Measurements from ENCODE around the gene DNAAF3.

Gene DNAAF3

GRCh38 chr19:55166530-55167268 is at the start of gene DNAAF3:
Gene DNAAF3, minus strand, starts transcription at chr19:55166613. Its CDS starts 200 bp downstream, at chr19:55166413.
- no peak for TF ChIP-seq POLR2A (IDR thresholded peaks at IDR 0.05; ENCODE audit: low read length)
- no peak for TF ChIP-seq GATA1 (IDR thresholded peaks at IDR 0.05; ENCODE audit: low read depth, low read length)
- DNase-seq = peak; percentile 97 to 98

- no peak for DNase-seq
- no peak for TF ChIP-seq POLR2A (IDR thresholded peaks at IDR 0.05; ENCODE audit: low read length)
- no peak for TF ChIP-seq GATA1 (IDR thresholded peaks at IDR 0.05; ENCODE audit: low read depth, low read length)
These were observed 47.1 kb upstream of the DNAAF3 start for GRCh38 chr19:55213547-55213946.

DNA sequence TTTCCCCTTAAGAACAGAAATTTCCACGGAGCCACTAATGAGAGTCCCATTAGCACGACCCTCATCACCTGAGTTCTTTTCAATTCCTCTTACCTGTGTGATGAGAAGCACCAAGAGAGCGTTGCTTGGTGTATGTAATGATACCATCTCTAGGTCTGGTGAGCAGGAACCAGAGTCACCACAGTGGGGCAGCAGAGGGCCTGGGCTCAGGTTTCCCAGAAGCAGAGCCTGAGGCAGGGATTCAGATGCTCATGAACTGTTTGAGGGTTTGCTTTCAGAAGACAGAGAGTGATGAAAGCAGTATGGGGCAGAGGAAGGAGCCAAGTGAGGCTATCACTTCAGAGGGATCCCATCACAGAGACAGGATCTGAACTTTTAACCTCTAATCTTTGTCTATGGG is 46.0 kb upstream of the DNAAF3 start:
- TF ChIP-seq GATA1 (IDR thresholded peaks at IDR 0.05; ENCODE audit: low read depth, low read length) = no peak
- no peak for TF ChIP-seq POLR2A (IDR thresholded peaks at IDR 0.05; ENCODE audit: low read length)
- DNase-seq = peak; percentile 59 to 69

- DNase-seq = no peak
- no peak for TF ChIP-seq GATA1 (IDR thresholded peaks at IDR 0.05; ENCODE audit: low read depth, low read length)
- TF ChIP-seq POLR2A (IDR thresholded peaks at IDR 0.05; ENCODE audit: low read length) = no peak
These were observed 43.5 kb upstream of the DNAAF3 start for GRCh38 chr19:55209693-55210472.

DNA sequence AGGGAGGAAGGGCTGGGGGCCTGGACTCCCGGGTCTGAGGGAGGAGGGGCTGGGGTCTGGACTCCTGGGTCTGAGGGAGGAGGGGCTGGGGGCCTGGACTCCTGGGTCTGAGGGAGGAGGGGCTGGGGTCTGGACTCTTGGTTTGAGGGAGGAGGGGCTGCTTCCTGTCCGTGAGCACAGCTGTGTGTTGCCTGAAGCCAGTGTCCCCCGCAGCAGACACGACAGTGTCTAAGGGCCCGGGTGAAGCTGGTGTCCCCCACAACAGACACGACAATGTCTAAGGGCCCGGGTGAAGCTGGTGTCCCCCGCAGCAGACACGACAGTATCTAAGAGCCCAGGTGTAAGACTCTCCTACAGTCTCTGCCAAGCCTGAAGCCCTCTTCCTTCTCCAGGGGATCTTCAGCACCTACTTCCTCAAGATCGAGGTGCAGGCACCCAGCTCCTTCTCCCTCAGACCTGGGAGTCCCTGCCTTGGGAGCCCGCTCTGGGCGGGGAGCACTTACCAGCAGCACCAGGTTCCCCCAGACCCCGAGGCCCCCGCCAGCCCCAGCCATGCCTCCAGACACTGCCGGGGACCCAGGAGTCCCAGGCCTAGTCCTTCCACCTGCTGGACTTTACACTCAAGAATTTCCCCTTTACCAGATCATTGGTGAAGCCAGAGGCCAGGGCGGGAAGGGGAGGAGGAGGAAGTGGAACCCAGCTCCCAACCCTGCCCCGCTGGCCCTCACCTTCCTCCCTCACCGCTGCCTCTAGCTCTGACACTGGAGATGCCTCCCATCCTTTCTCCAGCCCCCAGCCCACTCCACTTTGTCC is 42.7 kb upstream of the DNAAF3 start, which contains the start of gene PTPRH:
Gene PTPRH, minus strand, starts transcription at position 622 of the 813 bp plus-strand sequence. Its CDS starts 68 bp downstream, at position 554.
- DNase-seq = no peak
- TF ChIP-seq POLR2A (IDR thresholded peaks at IDR 0.05; ENCODE audit: low read length) (no peak), GATA1 (IDR thresholded peaks at IDR 0.05; ENCODE audit: low read depth, low read length) (no peak)

DNA sequence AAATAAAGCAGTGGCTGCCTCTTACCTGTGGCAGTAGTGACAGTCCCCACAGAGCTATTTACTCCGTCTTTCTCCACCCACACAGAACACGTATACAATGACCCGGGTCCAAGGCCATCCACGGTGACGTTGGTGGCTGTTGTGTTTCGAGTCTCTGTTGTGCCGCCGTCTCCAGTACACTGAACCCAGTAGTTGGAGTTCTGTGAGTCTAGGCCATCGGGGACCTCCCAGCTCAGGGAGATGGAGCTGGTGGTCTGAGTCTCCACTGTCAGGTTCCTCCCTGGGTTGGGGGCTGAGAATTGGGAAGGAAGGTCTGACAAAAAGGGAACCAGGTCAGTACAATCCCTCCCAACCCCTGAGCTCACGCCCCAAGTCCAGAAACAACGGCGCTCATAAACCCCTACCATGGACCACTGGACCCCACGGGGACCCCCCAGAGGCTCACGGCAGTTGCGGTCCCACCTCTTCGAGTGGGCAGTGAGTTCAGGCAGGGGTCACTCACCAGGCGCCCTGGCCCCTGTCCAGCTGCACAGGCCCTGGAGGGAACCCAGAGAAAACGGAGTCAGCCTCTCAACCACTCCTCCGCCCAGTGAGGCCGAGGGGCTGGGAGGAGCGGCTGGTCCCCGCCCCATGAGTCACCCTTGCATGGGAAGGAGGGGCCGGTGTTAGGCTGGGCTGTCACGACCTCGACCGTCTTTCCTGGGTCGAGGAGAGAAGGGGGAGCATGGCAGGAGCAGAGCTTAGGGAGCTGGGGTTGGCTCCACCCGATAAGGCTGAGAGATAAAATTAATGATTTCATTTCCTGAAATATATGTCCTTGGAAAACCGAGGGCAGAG is 40.5 kb upstream of the DNAAF3 start:
- TF ChIP-seq GATA1 (IDR thresholded peaks at IDR 0.05; ENCODE audit: low read depth, low read length) (no peak), POLR2A (IDR thresholded peaks at IDR 0.05; ENCODE audit: low read length) (peak; percentile 27)

GRCh38 chr19:55202199-55202598 is 35.8 kb upstream of the DNAAF3 start:
- peak; percentile 33 to 51 for DNase-seq

More for the DNA sequence above, 40.5 kb upstream of the DNAAF3 start:
- DNase-seq = peak; percentile 86 to 93

DNA sequence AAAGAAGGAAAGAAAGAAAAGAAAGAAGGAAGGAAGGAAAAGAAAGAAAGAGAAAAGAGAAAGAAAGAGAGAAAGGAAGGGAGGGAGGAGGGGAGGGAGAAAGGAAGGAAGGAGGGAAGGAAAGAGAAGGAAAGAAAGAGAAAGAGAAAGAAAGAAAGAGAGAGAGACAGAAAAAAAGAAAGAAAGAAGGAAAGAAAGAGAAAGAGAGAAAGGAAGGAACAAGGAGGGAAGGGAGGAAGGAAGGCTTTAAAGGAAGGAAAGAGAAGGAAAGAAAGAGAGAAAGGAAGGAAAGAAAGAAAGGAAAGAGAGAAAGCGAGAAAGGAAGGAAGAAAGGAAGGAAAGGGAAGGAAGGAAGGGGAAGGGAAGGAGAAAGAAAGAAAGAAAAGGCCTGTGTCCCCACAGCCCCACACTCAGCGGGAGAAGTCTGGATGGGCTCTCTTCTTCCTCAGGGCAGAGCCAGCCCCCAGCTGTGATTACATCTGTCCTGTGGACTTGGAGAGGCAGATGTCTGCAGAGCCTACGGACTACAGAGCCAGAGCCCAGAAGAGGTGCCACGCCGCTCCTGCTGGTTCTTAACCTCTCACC is 33.3 kb upstream of the DNAAF3 start:
- TF ChIP-seq GATA1 (IDR thresholded peaks at IDR 0.05; ENCODE audit: low read depth, low read length) (no peak), POLR2A (IDR thresholded peaks at IDR 0.05; ENCODE audit: low read length) (no peak)

DNA sequence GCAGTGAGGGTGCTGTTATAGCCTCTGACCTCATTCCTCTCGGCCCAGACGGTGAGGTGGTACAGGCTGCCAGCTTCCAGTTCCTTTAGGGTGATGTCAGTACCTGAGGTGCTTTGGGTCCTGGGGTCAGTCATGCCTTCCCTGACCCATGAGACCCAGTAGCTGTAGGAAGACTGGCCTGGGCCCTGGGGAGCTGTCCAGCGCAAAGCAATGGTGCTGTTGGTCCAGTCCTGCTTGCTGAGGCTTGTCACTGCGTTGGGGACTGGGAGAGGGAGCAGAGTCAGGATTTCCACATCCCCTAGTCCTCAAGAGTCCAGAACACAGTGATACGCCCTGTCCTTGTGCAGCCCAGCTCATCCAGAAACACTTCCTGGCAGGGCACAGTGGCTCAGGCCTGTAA is 32.2 kb upstream of the DNAAF3 start:
- no peak for TF ChIP-seq GATA1 (IDR thresholded peaks at IDR 0.05; ENCODE audit: low read depth, low read length)
- no peak for DNase-seq

More for the DNA sequence above, 33.3 kb upstream of the DNAAF3 start:
- DNase-seq = no peak

- no peak for TF ChIP-seq GATA1 (IDR thresholded peaks at IDR 0.05; ENCODE audit: low read depth, low read length)
- no peak for TF ChIP-seq POLR2A (IDR thresholded peaks at IDR 0.05; ENCODE audit: low read length)
- DNase-seq = peak; percentile 23 to 53
These were observed 31.1 kb upstream of the DNAAF3 start for GRCh38 chr19:55197528-55197927.

DNA sequence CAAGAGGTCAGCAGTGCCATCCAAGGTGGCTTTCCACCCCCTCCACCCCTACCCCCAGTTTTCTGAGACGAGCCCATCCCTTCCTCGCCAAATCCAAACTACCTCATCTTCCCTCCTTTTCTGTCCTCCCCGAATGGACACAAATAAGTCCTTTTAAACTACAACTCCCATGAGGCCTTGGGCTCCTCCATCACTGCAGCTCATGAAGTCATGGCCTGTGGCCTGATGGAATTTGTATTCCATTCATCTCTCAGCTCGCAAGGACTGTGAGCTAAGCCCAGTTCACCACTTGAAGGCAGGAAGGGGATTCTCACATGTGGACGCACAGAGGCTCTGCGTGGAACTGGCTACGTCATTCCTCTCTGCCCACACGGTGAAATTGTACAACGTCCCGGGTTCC is 30.4 kb upstream of the DNAAF3 start:
- TF ChIP-seq POLR2A (IDR thresholded peaks at IDR 0.05; ENCODE audit: low read length) (no peak), GATA1 (IDR thresholded peaks at IDR 0.05; ENCODE audit: low read depth, low read length) (no peak)
- DNase-seq = peak in 1 of 2 experiments; percentile 15

DNA sequence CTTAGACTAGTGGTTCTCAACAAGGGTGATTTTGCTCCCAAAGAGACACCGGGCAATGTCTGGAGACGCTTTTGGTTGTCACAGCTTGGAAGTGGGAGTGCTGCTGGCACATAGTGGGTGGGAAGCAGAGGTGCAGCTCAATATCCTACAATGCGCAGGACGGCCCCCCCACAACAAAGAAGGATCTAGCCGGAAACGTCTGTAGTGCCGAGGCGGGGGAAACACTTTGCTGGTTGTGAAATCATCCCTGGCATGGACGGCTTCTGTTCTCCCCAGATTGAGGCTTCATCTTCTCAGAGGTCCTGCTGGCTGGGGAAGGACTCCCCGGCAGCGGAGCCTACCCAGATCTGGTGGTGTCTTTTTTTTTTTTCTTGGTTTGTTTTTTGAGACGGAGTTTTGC is 27.1 kb upstream of the DNAAF3 start:
- no peak for DNase-seq

DNA sequence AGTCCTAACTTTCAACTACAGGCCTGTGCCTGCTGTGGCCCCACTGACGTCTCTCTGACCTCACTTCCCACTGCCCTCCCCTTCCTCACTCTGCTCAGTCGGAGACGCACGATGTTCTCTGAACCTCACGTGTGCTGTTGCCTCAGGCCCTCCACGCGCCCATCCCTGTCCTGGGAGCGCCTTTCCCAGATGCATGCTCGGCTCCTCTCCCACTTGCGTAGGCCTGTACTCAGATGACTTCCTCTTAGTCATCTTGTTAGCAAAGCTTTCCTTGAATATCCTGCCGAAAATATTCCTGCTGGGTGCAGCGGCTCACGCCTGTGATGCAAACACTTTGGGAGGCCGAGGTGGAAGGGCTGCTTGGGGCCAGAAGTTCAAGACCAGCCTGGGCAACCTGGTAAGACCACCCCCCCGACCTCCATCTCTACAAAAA is 23.0 kb upstream of the DNAAF3 start:
- DNase-seq = no peak
- TF ChIP-seq GATA1 (IDR thresholded peaks at IDR 0.05; ENCODE audit: low read depth, low read length) (no peak), POLR2A (IDR thresholded peaks at IDR 0.05; ENCODE audit: low read length) (no peak)

More for the DNA sequence above, 27.1 kb upstream of the DNAAF3 start:
- no peak for TF ChIP-seq GATA1 (IDR thresholded peaks at IDR 0.05; ENCODE audit: low read depth, low read length)
- TF ChIP-seq POLR2A (IDR thresholded peaks at IDR 0.05; ENCODE audit: low read length) = no peak

Data from erythroblast (primary cell).